ENCODE results near the gene SRRM5. TPM values are rescaled to one million over a fixed set of nuclear protein-coding genes. Genes with fewer than 3 reads are reported as not detected.

The SRRM5 gene
- total and polyA plus RNA-seq, 5 experiments from 2014 or later, result 0.08 to 1.4 (median 1.2) TPM; not detected in 1

DNA sequence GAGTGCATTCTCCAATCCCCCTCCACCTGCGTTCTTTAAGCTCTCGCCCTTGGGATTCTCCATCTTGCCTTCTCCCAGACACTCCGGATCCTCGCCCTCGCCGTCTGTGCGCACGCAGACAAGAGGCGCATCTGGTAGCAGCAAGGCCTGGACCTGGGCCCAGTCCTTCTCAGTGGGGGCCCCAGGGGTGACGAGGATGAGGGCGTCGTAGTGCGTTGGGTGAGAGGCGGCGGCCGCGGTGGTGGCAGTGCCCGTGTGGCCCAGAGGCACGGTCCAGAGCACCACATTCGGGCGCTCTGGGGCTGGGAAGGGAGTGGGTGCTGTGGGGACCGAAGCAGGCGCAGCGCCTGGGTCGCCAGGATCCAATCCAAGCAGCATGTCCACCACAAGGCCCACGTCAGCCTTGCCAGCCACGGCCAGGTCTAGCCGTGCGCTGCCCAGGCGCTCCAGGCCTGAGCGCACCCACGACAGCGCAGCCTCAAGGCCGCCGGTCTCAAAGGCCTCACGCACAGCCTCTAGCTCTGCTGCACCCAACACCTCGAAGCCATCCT lies 19.0 kb upstream of the SRRM5 start:
- peak overlapping the region in 1 of 10 donors; percentile 80 for H3K27ac Mint-ChIP-seq

DNA sequence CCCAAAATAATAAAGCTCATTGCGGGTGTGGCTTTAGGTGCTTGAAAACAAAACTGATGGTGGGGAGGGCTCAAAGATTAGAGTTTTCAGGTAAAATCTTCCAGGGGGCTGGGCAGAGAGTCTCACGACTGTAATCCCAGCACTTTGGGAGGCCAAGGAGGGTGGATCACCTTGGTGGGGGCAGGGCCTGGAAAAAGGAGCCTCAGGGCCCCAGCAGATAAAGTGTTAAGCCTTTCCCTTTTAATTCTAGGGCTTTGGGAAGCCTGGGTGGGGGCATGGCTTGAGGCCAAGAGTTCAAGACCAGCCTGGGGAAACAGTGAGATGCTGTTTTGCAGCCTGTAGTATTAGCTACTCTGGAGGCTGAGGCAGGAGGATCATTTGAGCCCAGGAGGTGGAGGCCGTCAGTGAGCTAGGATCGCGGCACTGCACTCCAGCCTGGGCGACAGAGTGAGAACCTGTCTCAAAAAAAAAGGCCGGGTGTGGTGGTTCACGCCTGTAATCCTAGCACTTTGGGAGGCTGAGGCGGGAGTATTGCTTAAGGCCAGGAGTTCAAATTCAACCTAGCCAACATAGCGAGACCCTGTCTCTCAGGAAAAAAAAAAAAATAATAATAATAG lies 17.7 kb upstream of the SRRM5 start:
- Mint-ChIP-seq H3K4me3 (peak overlapping the region; percentile 16 to 99 (median 78)), H3K4me1 (peaks cover 31 to 69% (median 57%) of the 10 kb centered on the region in 4 donors), H3K9me3 (no peaks in the 10 kb centered on the region), H3K27me3 (peaks cover 0 to 2% (median 0%) of the 10 kb centered on the region in 5 donors), H3K27ac (peak overlapping the region in 6 of 10 donors; percentile 10 to 91 (median 79)), H3K36me3 (peaks cover 0 to 21% (median 3%) of the 10 kb centered on the region in 3 donors)
- POLR2A ChIA-PET, result interaction anchor here (0.7 to 5.4 kb wide), 13 partner anchors 10 to 155 kb away, joined by 3 to 55 read pairs (median 7); partner anchors contain the start of genes PINLYP, XRCC1 and ZNF575
- DNase-seq, result no peak
- ATAC-seq, result no peak

More for the DNA sequence above, 19.0 kb upstream of the SRRM5 start:
- ATAC-seq, result no peak
- Mint-ChIP-seq H3K9me3 (no peaks in the 10 kb centered on the region), H3K36me3 (peaks cover 0 to 14% (median 3%) of the 10 kb centered on the region in 3 donors), H3K4me1 (peaks cover 30 to 58% (median 51%) of the 10 kb centered on the region in 4 donors), H3K27me3 (peaks cover 0 to 2% (median 0%) of the 10 kb centered on the region in 5 donors), H3K4me3 (peak overlapping the region in 2 of 10 donors; percentile 45 to 68)
- POLR2A ChIA-PET, result interaction anchor here (0.9 to 5.4 kb wide), 3 partner anchors 13 to 59 kb away, joined by 3 to 51 read pairs (median 49); partner anchors contain the start of gene ZNF575
- DNase-seq, result no peak

DNA sequence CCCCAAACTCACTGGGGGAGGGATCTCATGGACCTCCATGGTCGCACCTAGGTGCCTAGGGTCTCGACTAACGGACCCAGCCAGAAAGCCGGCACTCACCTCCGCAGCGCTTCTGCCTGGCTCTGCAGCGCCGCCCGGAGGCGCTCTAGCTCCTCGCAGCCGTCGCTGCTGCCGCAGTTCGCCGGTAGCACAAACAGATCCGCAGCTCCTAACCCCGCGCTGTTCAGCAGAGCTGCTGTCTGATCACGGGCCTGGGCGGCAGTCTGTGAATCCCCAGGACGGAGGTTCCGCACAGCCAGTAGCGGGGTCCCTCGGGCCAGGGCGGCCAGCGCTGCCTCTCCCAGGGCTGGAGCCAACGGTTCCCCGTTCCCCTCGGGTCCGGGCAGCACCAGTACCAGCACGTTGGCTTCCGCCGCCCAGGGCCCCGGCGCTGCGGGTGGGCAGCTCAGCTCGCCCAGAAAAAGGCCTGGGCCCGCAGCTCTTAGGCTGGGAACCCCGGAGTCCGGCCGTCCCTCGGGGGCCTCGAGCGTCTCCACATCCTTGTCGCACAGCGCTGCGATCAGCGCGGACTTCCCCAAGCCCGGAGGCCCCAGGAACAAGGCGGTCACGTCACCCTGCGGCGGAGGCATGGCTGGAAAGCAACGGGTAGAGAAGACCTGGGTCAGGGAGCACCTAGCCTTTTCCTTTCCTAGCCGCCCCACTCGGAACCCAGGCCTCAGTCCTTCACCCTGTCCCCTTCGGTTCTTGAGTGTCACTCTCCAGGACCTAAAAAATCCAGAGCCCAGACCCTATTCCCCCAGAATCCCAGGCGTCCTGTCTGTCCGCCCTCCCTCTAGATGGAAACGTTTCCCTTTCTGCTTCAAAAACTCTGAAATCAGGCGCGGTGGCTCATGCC lies 16.9 kb upstream of the SRRM5 start:
- Mint-ChIP-seq H3K9me3 (no peaks in the 10 kb centered on the region), H3K4me1 (peaks cover 27 to 61% (median 53%) of the 10 kb centered on the region in 4 donors), H3K4me3 (peak overlapping the region; percentile 94 to 99 (median 96)), H3K27me3 (peaks cover 0 to 2% (median 0%) of the 10 kb centered on the region in 5 donors), H3K27ac (peak overlapping the region; percentile 96 to 100 (median 100)), H3K36me3 (peaks cover 0 to 29% (median 3%) of the 10 kb centered on the region in 3 donors)
- DNase-seq (peak; percentile 61 to 83 (median 70)), ATAC-seq (peak; percentile 63 to 72)
- POLR2A ChIA-PET, result interaction anchor here (0.7 to 5.4 kb wide), 15 partner anchors 11 to 155 kb away, joined by 3 to 55 read pairs (median 10); partner anchors contain the start of genes PINLYP, XRCC1 and ZNF575

DNA sequence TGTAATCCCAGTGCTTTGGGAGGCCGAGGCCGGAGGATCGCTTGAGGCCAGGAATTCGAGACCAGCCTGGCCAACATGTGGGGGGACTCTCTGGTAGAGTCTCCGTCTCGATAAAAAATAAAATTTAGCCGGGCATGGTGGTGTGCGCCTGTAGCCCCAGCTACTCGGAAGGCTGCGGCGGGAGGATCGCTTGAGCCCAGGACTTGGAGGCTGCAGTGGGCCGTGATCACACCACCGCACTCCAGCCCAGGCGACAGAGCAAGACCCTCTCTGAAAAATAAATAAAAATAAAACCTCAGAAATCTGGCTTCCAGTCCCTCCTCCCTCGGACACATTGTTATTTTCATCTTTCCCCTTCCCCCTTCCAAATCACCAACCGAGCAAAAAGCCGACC lies 16.3 kb upstream of the SRRM5 start:
- peak overlapping the region; percentile 94 to 99 (median 96) for H3K4me3 Mint-ChIP-seq
- POLR2A ChIA-PET, result interaction anchor here (0.5 to 5.4 kb wide), 18 partner anchors 8 to 182 kb away, joined by 3 to 55 read pairs (median 9); partner anchors contain the start of genes PINLYP, XRCC1 and ZNF575
- ATAC-seq (peak; percentile 13 to 29), DNase-seq (no peak)
- no peaks in the 10 kb centered on the region for H3K9me3 Mint-ChIP-seq
- H3K27ac Mint-ChIP-seq, result peak overlapping the region; percentile 96 to 100 (median 100)
- H3K27me3 Mint-ChIP-seq, result peaks cover 0 to 2% (median 0%) of the 10 kb centered on the region in 5 donors
- peaks cover 27 to 55% (median 49%) of the 10 kb centered on the region in 4 donors for H3K4me1 Mint-ChIP-seq
- H3K36me3 Mint-ChIP-seq, result peaks cover 0 to 33% (median 3%) of the 10 kb centered on the region in 3 donors

DNA sequence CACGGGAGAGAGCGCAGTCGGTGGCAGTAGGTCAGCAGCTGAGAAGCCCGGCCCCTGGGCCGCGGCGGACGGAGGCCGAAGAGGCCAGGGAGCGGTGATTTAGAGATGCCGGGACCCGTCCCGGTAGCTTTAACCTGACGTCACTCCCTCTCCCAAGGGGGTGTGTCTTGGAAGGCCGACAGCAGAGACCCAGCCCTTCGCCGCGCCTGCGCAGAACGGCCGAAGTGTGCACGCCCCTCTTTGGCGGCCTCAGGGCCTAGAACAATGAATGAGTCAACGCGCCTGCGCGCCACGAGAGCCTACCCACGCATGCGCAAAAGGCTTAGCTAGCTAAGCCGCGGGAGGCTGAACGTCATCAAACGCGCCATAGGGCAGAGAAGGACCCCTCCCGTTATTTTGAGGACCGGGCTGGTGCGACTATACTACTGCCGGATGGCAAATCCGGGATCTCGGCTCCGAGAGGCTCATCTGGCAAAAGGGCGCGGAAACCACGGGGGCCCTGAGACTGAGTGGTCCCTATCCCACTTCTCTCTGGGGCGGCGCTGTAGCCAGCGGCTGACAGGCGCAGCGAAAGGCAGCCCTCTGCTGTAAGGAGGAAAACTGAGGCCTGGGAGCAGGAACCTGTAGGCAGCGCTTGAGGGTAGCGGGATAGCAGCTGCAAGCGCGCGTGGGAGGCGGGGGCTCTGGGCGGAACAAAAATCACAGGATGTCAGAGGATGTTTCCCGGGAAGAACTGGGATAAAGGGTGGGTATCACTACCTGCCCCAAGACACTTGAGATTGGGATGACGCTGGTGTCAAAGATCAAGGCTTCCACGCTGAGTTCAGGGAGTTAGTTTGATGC lies 15.7 kb upstream of the SRRM5 start, which contains the start of the genes IRGQ and ZNF576:
TSS of gene IRGQ (minus strand) at position 136 of the 843 bp plus-strand sequence. CDS start 796 bp downstream, outside the sequence.
TSS of gene ZNF576 (plus strand) at position 597 of the 843 bp plus-strand sequence. CDS start 514 bp downstream, outside the sequence.
- H3K4me1 Mint-ChIP-seq, result peaks cover 26 to 53% (median 47%) of the 10 kb centered on the region in 4 donors
- POLR2A ChIA-PET, result interaction anchor here (0.5 to 5.4 kb wide), 20 partner anchors 8 to 181 kb away, joined by 3 to 55 read pairs (median 9); partner anchors contain the start of genes PINLYP, XRCC1, ZNF428 and ZNF575
- ATAC-seq (peak; percentile 74 to 79), DNase-seq (peak; percentile 99 to 100 (median 100))
- peaks cover 0 to 35% (median 3%) of the 10 kb centered on the region in 3 donors for H3K36me3 Mint-ChIP-seq
- no peaks in the 10 kb centered on the region for H3K9me3 Mint-ChIP-seq
- peak within 1 kb of the TSS; percentile 94 to 99 (median 96) for H3K4me3 Mint-ChIP-seq
- peaks cover 0 to 2% (median 0%) of the 10 kb centered on the region in 5 donors for H3K27me3 Mint-ChIP-seq
- H3K27ac Mint-ChIP-seq, result peak within 1 kb of the TSS; percentile 96 to 100 (median 100)

DNA sequence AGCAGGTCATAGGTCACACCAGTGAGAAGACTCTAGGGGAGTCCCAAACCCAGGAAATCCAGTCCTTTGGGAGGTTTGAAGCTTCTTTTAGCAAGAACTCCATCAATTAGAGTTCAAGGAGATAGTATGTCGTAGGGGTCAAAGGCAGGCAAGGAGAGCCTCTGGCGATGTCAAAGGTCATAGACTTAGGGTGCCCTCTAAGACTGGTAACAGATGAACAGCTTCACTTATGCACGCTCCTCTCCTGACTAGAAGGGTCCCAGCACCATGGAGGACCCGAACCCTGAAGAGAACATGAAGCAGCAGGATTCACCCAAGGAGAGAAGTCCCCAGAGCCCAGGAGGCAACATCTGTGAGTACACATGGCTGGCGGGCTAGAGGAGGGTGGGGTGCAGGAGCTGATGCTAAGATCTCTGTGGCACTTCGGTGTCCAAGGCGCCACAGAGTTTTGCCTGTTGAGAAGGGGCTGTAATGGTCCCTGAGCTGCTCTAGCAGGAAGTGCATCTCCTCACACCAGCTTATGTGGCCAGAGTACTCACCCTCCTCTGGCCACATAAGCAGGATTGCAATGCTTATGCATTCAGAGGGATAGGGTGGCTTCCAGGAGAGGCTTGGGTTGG lies 14.9 kb upstream of the SRRM5 start:
- peaks cover 0 to 2% (median 0%) of the 10 kb centered on the region in 5 donors for H3K27me3 Mint-ChIP-seq
- ATAC-seq (no peak), DNase-seq (peak in 1 of 10 donors; percentile 18)
- POLR2A ChIA-PET, result interaction anchor here (0.6 to 5.4 kb wide), 14 partner anchors 9 to 158 kb away, joined by 3 to 55 read pairs (median 10); partner anchors contain the start of genes PINLYP, XRCC1, ZNF428 and ZNF575
- H3K36me3 Mint-ChIP-seq, result peaks cover 0 to 42% (median 3%) of the 10 kb centered on the region in 3 donors
- peak overlapping the region; percentile 94 to 99 (median 96) for H3K4me3 Mint-ChIP-seq
- H3K9me3 Mint-ChIP-seq, result no peaks in the 10 kb centered on the region
- peaks cover 30 to 53% (median 47%) of the 10 kb centered on the region in 4 donors for H3K4me1 Mint-ChIP-seq
- H3K27ac Mint-ChIP-seq, result peak overlapping the region; percentile 96 to 100 (median 100)

DNA sequence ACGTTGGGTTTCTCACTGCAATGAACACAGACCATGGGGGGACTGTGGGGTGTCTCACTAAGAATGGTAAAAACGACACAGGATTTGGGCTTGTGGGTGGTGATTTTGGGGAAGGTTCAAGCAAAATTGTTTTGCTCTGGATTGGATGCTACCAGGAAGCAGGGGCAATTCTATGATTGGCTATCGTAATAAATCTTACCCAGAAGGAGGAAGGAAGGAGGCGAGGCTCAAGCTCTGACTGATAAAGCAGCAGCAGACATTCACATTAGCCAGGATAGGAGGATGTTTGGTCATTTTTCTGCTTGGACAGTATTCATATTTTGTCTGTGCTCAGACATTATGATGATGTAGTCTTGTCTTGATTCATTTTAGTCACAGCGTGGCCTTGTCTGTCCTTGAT lies 14.0 kb upstream of the SRRM5 start:
- POLR2A ChIA-PET, result interaction anchor here (1.5 to 5.4 kb wide), 4 partner anchors 23 to 64 kb away, joined by 5 to 55 read pairs (median 50); partner anchors contain the start of genes PINLYP, XRCC1 and ZNF575
- H3K4me1 Mint-ChIP-seq, result peaks cover 27 to 53% (median 47%) of the 10 kb centered on the region in 4 donors
- ATAC-seq (no peak), DNase-seq (no peak)
- peaks cover 0 to 41% (median 0%) of the 10 kb centered on the region in 3 donors for H3K36me3 Mint-ChIP-seq
- H3K27ac Mint-ChIP-seq, result peak overlapping the region; percentile 96 to 100 (median 100)
- H3K27me3 Mint-ChIP-seq, result peaks cover 0 to 2% (median 0%) of the 10 kb centered on the region in 5 donors
- H3K4me3 Mint-ChIP-seq, result peak overlapping the region; percentile 94 to 99 (median 96)
- no peaks in the 10 kb centered on the region for H3K9me3 Mint-ChIP-seq

DNA sequence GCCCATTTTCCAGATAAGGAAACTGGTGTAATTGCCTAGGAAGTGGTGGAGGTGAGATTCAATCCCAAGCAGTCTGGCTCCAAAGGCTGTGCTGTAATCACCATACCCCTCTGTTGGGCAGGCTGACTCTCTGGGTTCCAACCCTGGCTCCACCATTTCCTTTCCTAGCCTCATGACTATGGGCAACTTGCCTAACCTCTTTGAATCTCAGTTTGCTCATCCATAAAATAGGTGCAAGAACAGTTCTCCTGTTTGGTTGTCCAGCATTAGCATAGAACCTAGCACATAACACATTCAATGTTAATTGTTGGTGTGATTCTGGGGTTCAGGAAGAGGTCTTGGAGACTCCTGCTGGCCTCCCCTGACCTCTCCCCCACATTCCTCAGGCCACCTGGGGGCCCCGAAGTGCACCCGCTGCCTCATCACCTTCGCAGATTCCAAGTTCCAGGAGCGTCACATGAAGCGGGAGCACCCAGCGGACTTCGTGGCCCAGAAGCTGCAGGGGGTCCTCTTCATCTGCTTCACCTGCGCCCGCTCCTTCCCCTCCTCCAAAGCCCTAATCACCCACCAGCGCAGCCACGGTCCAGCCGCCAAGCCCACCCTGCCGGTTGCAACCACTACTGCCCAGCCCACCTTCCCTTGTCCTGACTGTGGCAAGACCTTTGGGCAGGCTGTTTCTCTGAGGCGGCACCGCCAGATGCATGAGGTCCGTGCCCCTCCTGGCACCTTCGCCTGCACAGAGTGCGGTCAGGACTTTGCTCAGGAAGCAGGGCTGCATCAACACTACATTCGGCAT lies 13.2 kb upstream of the SRRM5 start:
- H3K4me1 Mint-ChIP-seq, result peaks cover 24 to 46% (median 42%) of the 10 kb centered on the region in 4 donors
- H3K27ac Mint-ChIP-seq, result peak overlapping the region in 7 of 10 donors; percentile 33 to 100 (median 100)
- ATAC-seq, result no peak
- DNase-seq, result no peak
- H3K27me3 Mint-ChIP-seq, result peaks cover 0 to 2% (median 0%) of the 10 kb centered on the region in 5 donors
- no peaks in the 10 kb centered on the region for H3K9me3 Mint-ChIP-seq
- H3K4me3 Mint-ChIP-seq, result peak overlapping the region in 5 of 10 donors; percentile 43 to 99 (median 96)
- H3K36me3 Mint-ChIP-seq, result peaks cover 0 to 36% (median 0%) of the 10 kb centered on the region in 3 donors
- POLR2A ChIA-PET, result interaction anchor here (0.7 kb wide), 1 partner anchor 540 kb away, joined by 3 read pairs; no protein-coding TSS in a partner anchor

DNA sequence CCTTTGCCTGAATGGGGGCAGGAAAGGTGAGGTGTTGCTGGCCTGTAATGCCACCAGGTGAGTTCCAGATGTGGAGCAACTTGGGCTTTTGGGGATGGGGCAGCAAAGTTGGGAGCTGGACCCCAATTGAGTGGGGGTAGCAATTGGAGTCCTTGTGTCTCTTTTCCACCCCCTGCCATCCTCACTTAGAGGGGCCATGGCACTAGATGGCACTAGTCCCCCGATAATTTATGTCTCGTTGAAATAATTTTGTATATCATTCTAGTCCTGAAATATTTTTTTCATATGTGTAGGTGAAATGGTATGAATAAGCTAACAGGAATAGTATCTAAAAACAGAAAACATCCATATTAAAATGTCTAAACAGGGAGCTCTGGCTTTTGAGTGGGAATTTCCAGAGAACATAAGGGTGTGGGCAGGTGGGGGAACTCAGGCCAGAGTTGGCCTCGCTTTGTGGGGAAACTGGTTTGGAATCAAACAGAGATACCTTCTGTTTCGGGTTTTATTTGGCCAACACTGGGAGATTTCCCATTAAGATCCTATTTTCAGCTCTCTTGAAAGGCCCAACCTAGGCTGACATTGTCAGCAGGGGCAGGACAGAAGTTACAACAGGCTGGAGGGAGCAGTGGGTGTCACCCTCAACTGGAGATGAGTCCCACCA lies 12.1 kb upstream of the SRRM5 start:
- ATAC-seq (no peak), DNase-seq (no peak)
- Mint-ChIP-seq H3K4me1 (peaks cover 23 to 42% (median 37%) of the 10 kb centered on the region in 4 donors), H3K36me3 (peaks cover 0 to 39% (median 0%) of the 10 kb centered on the region in 3 donors), H3K9me3 (no peaks in the 10 kb centered on the region), H3K27ac (peak overlapping the region in 4 of 10 donors; percentile 50 to 79 (median 60)), H3K4me3 (peak overlapping the region in 1 of 10 donors; percentile 60), H3K27me3 (peaks cover 0 to 2% (median 0%) of the 10 kb centered on the region in 5 donors)
- POLR2A ChIA-PET, result no interaction called here
